ENCODE data around the gene PDXP.

The PDXP gene

GRCh38 chr22:37674951-37675929 is 16.7 kb downstream of the PDXP start, which contains the start of gene LGALS1:
Gene LGALS1, plus strand, starts transcription at chr22:37675636. Its CDS starts 67 bp downstream, at chr22:37675703.
- Histone ChIP-seq H3K27ac (ENCODE audit: low read depth, low read length) (peak within 1 kb of the TSS; percentile 92), H3K36me3 (ENCODE audit: control insufficient read depth, insufficient read depth, low read length) (peaks cover 5% of the 10 kb centered on the region), H3K27me3 (ENCODE audit: control insufficient read depth, insufficient read depth, low read length) (no peaks in the 10 kb centered on the region), H3K4me3 (ENCODE audit: low read length) (peak within 1 kb of the TSS; percentile 81), H3K4me1 (ENCODE audit: control insufficient read depth, insufficient read depth, low read length) (peaks cover 10% of the 10 kb centered on the region), H3K9ac (ENCODE audit: low read length) (peak within 1 kb of the TSS; percentile 42)

GRCh38 chr22:37675930-37676735 is 17.6 kb downstream of the PDXP start:
- Histone ChIP-seq H3K9ac (ENCODE audit: low read length) (peak overlapping the region; percentile 42), H3K4me3 (ENCODE audit: low read length) (peak overlapping the region; percentile 81), H3K4me1 (ENCODE audit: control insufficient read depth, insufficient read depth, low read length) (peaks cover 10% of the 10 kb centered on the region), H3K36me3 (ENCODE audit: control insufficient read depth, insufficient read depth, low read length) (peaks cover 5% of the 10 kb centered on the region), H3K27ac (ENCODE audit: low read depth, low read length) (peak overlapping the region; percentile 92), H3K27me3 (ENCODE audit: control insufficient read depth, insufficient read depth, low read length) (no peaks in the 10 kb centered on the region)

GRCh38 chr22:37676736-37677492 is 18.4 kb downstream of the PDXP start:
- Histone ChIP-seq H3K27ac (ENCODE audit: low read depth, low read length) (peak overlapping the region; percentile 92), H3K4me1 (ENCODE audit: control insufficient read depth, insufficient read depth, low read length) (peaks cover 10% of the 10 kb centered on the region), H3K36me3 (ENCODE audit: control insufficient read depth, insufficient read depth, low read length) (peaks cover 5% of the 10 kb centered on the region), H3K4me3 (ENCODE audit: low read length) (peak overlapping the region; percentile 81), H3K27me3 (ENCODE audit: control insufficient read depth, insufficient read depth, low read length) (no peaks in the 10 kb centered on the region), H3K9ac (ENCODE audit: low read length) (peak overlapping the region; percentile 42)

- Histone ChIP-seq H3K36me3 (ENCODE audit: control insufficient read depth, insufficient read depth, low read length) (peaks cover 5% of the 10 kb centered on the region), H3K4me3 (ENCODE audit: low read length) (peak overlapping the region; percentile 65), H3K27ac (ENCODE audit: low read depth, low read length) (peak overlapping the region; percentile 92), H3K9ac (ENCODE audit: low read length) (no peak overlapping the region), H3K4me1 (ENCODE audit: control insufficient read depth, insufficient read depth, low read length) (peaks cover 10% of the 10 kb centered on the region), H3K27me3 (ENCODE audit: control insufficient read depth, insufficient read depth, low read length) (no peaks in the 10 kb centered on the region)
These were observed 19.0 kb downstream of the PDXP start for GRCh38 chr22:37677493-37677974.

- Histone ChIP-seq H3K4me1 (ENCODE audit: control insufficient read depth, insufficient read depth, low read length) (peaks cover 10% of the 10 kb centered on the region), H3K27ac (ENCODE audit: low read depth, low read length) (no peak overlapping the region), H3K4me3 (ENCODE audit: low read length) (no peak overlapping the region), H3K27me3 (ENCODE audit: control insufficient read depth, insufficient read depth, low read length) (no peaks in the 10 kb centered on the region), H3K36me3 (ENCODE audit: control insufficient read depth, insufficient read depth, low read length) (peaks cover 5% of the 10 kb centered on the region), H3K9ac (ENCODE audit: low read length) (no peak overlapping the region)
These were observed 19.8 kb downstream of the PDXP start for GRCh38 chr22:37678372-37678771.

GRCh38 chr22:37679670-37680069 is 21.1 kb downstream of the PDXP start:
- Histone ChIP-seq H3K27ac (ENCODE audit: low read depth, low read length) (no peak overlapping the region), H3K4me1 (ENCODE audit: control insufficient read depth, insufficient read depth, low read length) (peaks cover 2% of the 10 kb centered on the region)

GRCh38 chr22:37680191-37680851 is 21.8 kb downstream of the PDXP start:
- peaks cover 2% of the 10 kb centered on the region for H3K4me1 ChIP-seq (ENCODE audit: control insufficient read depth, insufficient read depth, low read length)
- no peaks in the 10 kb centered on the region for H3K27me3 ChIP-seq (ENCODE audit: control insufficient read depth, insufficient read depth, low read length)
- no peak overlapping the region for H3K9ac ChIP-seq (ENCODE audit: low read length)
- peaks cover 5% of the 10 kb centered on the region for H3K36me3 ChIP-seq (ENCODE audit: control insufficient read depth, insufficient read depth, low read length)
- no peak overlapping the region for H3K4me3 ChIP-seq (ENCODE audit: low read length)
- H3K27ac ChIP-seq (ENCODE audit: low read depth, low read length): no peak overlapping the region

More at GRCh38 chr22:37679670-37680069, 21.1 kb downstream of the PDXP start:
- no peaks in the 10 kb centered on the region for H3K27me3 ChIP-seq (ENCODE audit: control insufficient read depth, insufficient read depth, low read length)
- peaks cover 5% of the 10 kb centered on the region for H3K36me3 ChIP-seq (ENCODE audit: control insufficient read depth, insufficient read depth, low read length)
- no peak overlapping the region for H3K4me3 ChIP-seq (ENCODE audit: low read length)
- H3K9ac ChIP-seq (ENCODE audit: low read length): no peak overlapping the region

- no peaks in the 10 kb centered on the region for H3K27me3 ChIP-seq (ENCODE audit: control insufficient read depth, insufficient read depth, low read length)
- no peak overlapping the region for H3K27ac ChIP-seq (ENCODE audit: low read depth, low read length)
- H3K36me3 ChIP-seq (ENCODE audit: control insufficient read depth, insufficient read depth, low read length): peaks cover 5% of the 10 kb centered on the region
- peaks cover 2% of the 10 kb centered on the region for H3K4me1 ChIP-seq (ENCODE audit: control insufficient read depth, insufficient read depth, low read length)
- no peak overlapping the region for H3K9ac ChIP-seq (ENCODE audit: low read length)
- H3K4me3 ChIP-seq (ENCODE audit: low read length): no peak overlapping the region
These were observed 22.5 kb downstream of the PDXP start for GRCh38 chr22:37681001-37681424.

- Histone ChIP-seq H3K4me3 (ENCODE audit: low read length) (no peak overlapping the region), H3K27me3 (ENCODE audit: control insufficient read depth, insufficient read depth, low read length) (no peaks in the 10 kb centered on the region), H3K9ac (ENCODE audit: low read length) (no peak overlapping the region), H3K36me3 (ENCODE audit: control insufficient read depth, insufficient read depth, low read length) (peaks cover 5% of the 10 kb centered on the region), H3K4me1 (ENCODE audit: control insufficient read depth, insufficient read depth, low read length) (peaks cover 2% of the 10 kb centered on the region), H3K27ac (ENCODE audit: low read depth, low read length) (no peak overlapping the region)
These were observed 23.1 kb downstream of the PDXP start for GRCh38 chr22:37681556-37682049.

- Histone ChIP-seq H3K27me3 (ENCODE audit: control insufficient read depth, insufficient read depth, low read length) (no peaks in the 10 kb centered on the region), H3K36me3 (ENCODE audit: control insufficient read depth, insufficient read depth, low read length) (peaks cover 6% of the 10 kb centered on the region), H3K9ac (ENCODE audit: low read length) (no peak overlapping the region), H3K4me1 (ENCODE audit: control insufficient read depth, insufficient read depth, low read length) (no peaks in the 10 kb centered on the region), H3K4me3 (ENCODE audit: low read length) (no peak overlapping the region), H3K27ac (ENCODE audit: low read depth, low read length) (no peak overlapping the region)
These were observed 26.5 kb downstream of the PDXP start for GRCh38 chr22:37684803-37685615.

All from rectal smooth muscle tissue (tissue), 1 donor.